Measurements from ENCODE around the gene CFAP20. TPM values are rescaled to one million over a fixed set of nuclear protein-coding genes. Genes with fewer than 3 reads are reported as not detected.

The CFAP20 gene
- total RNA-seq, 1 experiment from 2014 or later, result 36.9 TPM

DNA sequence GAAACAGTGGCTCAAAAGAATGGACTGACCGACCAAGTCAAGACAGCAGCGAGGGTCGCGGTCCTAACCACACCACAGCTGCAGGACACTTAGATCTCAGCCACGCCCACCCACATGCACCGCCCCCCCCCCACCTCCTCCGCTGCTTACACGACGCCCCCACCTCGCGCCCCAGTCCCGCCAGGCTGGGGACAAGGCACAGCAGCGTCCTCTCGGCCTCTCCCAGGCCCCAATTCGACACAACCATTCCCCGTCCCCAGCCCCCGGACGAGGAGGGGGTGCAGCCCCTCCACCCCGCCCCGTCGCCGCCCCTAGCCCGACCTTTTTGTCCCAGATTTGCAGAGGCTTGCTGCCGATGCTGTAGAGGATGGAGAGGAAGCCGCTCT lies 477 bp downstream of the CFAP20 start:
- intact Hi-C loops (cut with micrococcal nuclease), result loop anchor here (5.0 to 10.0 kb wide), 2 partner anchors 231 to 526 kb away; no protein-coding TSS in a partner anchor
- DNase-seq (ENCODE audit: unreplicated experiment), result no peak
- Mint-ChIP-seq H3K36me3 (ENCODE audit: insufficient read depth, unreplicated experiment) (no peaks in the 10 kb centered on the region), H3K9me3 (ENCODE audit: unreplicated experiment) (no peaks in the 10 kb centered on the region), H3K4me3 (ENCODE audit: unreplicated experiment) (peak overlapping the region; percentile 92), H3K27ac (ENCODE audit: low read depth, unreplicated experiment) (peak overlapping the region; percentile 94), H3K4me1 (ENCODE audit: insufficient read depth, unreplicated experiment) (peaks cover 26% of the 10 kb centered on the region), H3K27me3 (ENCODE audit: insufficient read depth, unreplicated experiment) (no peaks in the 10 kb centered on the region)
- TF ChIP-seq, protein P1, sequence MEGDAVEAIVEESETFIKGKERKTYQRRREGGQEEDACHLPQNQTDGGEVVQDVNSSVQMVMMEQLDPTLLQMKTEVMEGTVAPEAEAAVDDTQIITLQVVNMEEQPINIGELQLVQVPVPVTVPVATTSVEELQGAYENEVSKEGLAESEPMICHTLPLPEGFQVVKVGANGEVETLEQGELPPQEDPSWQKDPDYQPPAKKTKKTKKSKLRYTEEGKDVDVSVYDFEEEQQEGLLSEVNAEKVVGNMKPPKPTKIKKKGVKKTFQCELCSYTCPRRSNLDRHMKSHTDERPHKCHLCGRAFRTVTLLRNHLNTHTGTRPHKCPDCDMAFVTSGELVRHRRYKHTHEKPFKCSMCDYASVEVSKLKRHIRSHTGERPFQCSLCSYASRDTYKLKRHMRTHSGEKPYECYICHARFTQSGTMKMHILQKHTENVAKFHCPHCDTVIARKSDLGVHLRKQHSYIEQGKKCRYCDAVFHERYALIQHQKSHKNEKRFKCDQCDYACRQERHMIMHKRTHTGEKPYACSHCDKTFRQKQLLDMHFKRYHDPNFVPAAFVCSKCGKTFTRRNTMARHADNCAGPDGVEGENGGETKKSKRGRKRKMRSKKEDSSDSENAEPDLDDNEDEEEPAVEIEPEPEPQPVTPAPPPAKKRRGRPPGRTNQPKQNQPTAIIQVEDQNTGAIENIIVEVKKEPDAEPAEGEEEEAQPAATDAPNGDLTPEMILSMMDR (IDR thresholded peaks at IDR 0.05; ENCODE audit: unreplicated experiment), result no peak
- BruUV-seq (replicated peaks), result no TSS peak
- POLR2A ChIA-PET, result interaction anchor here (0.6 to 6.8 kb wide), 28 partner anchors 8 to 500 kb away, joined by 3 to 68 read pairs (median 4); partner anchors contain the start of genes CSNK2A2 and MMP15
- CTCF ChIA-PET, result interaction anchor here (0.5 to 5.7 kb wide), 8 partner anchors 12 to 664 kb away, joined by 3 to 52 read pairs (median 4); no protein-coding TSS in a partner anchor

DNA sequence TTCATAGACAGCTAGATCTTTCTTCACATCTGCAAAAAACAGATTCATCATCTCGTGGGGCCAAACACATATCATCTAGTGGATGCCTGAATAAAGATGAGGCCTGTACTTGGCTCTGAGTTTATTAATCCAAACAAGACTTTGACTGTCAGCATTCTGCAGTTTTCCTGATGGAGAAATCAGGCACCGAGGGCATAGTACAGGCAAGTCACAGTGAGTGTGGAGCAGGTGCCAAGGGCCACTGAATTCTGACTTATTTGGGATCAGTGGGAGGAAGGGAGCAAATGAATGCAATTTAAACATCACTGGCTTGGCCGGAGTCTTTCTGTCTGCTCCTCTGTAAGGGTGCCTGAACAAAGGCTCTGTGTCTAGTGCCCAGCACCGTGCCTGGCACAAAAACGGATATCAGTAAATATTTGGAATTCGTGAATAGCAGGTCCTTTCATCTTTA lies 975 bp downstream of the CFAP20 start:
- H3K27me3 Mint-ChIP-seq (ENCODE audit: insufficient read depth, unreplicated experiment), result no peaks in the 10 kb centered on the region
- POLR2A ChIA-PET, result interaction anchor here (0.6 to 6.8 kb wide), 17 partner anchors 18 to 500 kb away, joined by 3 to 68 read pairs (median 4); partner anchors contain the start of genes GINS3, KATNB1 and MMP15
- H3K4me3 Mint-ChIP-seq (ENCODE audit: unreplicated experiment), result peak overlapping the region; percentile 92
- CTCF ChIA-PET, result interaction anchor here (0.5 to 5.7 kb wide), 6 partner anchors 9 to 229 kb away, joined by 3 to 52 read pairs (median 12); no protein-coding TSS in a partner anchor
- peaks cover 26% of the 10 kb centered on the region for H3K4me1 Mint-ChIP-seq (ENCODE audit: insufficient read depth, unreplicated experiment)
- no peaks in the 10 kb centered on the region for H3K36me3 Mint-ChIP-seq (ENCODE audit: insufficient read depth, unreplicated experiment)
- TSS peak; percentile 41 for BruUV-seq (replicated peaks)
- intact Hi-C loops (cut with micrococcal nuclease), result loop anchor here (5.0 to 10.0 kb wide), 2 partner anchors 231 to 527 kb away; no protein-coding TSS in a partner anchor
- peak overlapping the region; percentile 94 for H3K27ac Mint-ChIP-seq (ENCODE audit: low read depth, unreplicated experiment)
- DNase-seq (ENCODE audit: unreplicated experiment), result peak; percentile 1
- TF ChIP-seq, protein P1 (IDR thresholded peaks at IDR 0.05; ENCODE audit: unreplicated experiment), result no peak
- no peaks in the 10 kb centered on the region for H3K9me3 Mint-ChIP-seq (ENCODE audit: unreplicated experiment)

DNA sequence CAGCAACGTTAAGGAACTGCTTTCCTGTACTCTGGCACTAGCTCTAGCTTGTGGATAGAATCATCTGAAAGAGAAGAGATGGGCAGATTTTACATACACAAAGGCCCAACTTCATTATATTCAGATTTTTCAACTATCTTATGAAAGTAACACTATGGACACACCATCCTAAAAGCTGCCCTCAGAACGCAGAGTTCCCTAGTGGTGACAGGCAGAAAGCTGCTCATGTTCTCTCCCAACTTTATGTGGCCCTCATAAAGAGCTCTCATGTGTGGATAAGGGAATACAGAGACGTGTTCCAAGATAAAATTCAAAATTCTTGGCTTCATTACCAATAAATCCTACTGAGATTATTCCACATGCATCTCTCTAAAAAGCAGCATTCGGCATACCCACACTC lies 1.5 kb downstream of the CFAP20 start:
- Mint-ChIP-seq H3K4me3 (ENCODE audit: unreplicated experiment) (peak overlapping the region; percentile 92), H3K9me3 (ENCODE audit: unreplicated experiment) (no peaks in the 10 kb centered on the region), H3K27ac (ENCODE audit: low read depth, unreplicated experiment) (peak overlapping the region; percentile 94), H3K36me3 (ENCODE audit: insufficient read depth, unreplicated experiment) (no peaks in the 10 kb centered on the region), H3K4me1 (ENCODE audit: insufficient read depth, unreplicated experiment) (peaks cover 26% of the 10 kb centered on the region), H3K27me3 (ENCODE audit: insufficient read depth, unreplicated experiment) (no peaks in the 10 kb centered on the region)
- ChIA-PET POLR2A (interaction anchor here (0.6 to 6.8 kb wide), 12 partner anchors 18 to 392 kb away, joined by 3 to 68 read pairs (median 4); partner anchors contain the start of genes GINS3, KATNB1 and MMP15), CTCF (interaction anchor here (0.5 to 5.7 kb wide), 11 partner anchors 8 to 228 kb away, joined by 3 to 52 read pairs (median 5); no protein-coding TSS in a partner anchor)
- TF ChIP-seq, protein P1 (IDR thresholded peaks at IDR 0.05; ENCODE audit: unreplicated experiment), result no peak
- DNase-seq (ENCODE audit: unreplicated experiment), result peak; percentile 5
- intact Hi-C loops (cut with micrococcal nuclease), result loop anchor here (5.0 to 10.0 kb wide), 2 partner anchors 230 to 527 kb away; no protein-coding TSS in a partner anchor
- BruUV-seq (replicated peaks), result no TSS peak

DNA sequence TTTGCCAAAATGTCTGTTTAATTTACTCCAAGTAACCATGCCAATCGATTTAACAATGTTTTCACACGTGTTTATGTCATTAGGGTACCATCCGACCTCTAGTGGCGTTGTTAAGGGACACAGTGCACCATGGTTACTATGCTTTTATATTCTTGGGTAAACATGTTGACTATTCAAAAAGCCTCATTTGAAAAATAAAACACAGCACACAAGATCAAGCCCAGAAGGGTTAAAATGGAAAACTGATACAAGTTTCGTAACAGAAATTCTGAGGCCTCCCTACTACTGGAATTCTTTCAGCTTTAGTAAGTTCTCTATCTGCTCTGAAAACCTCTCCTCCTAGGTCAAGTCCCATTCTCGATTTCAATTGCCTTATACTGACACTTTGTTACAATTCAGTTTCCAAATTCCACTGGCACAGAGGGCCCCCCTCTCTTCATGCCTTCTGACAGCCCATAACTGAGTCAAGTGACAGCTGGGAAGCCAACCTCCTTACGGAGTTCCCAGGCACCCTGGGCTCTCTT lies 2.1 kb downstream of the CFAP20 start:
- Mint-ChIP-seq H3K4me3 (ENCODE audit: unreplicated experiment) (peak overlapping the region; percentile 92), H3K27me3 (ENCODE audit: insufficient read depth, unreplicated experiment) (no peaks in the 10 kb centered on the region), H3K9me3 (ENCODE audit: unreplicated experiment) (no peaks in the 10 kb centered on the region), H3K4me1 (ENCODE audit: insufficient read depth, unreplicated experiment) (peaks cover 26% of the 10 kb centered on the region), H3K27ac (ENCODE audit: low read depth, unreplicated experiment) (peak overlapping the region; percentile 94), H3K36me3 (ENCODE audit: insufficient read depth, unreplicated experiment) (no peaks in the 10 kb centered on the region)
- BruUV-seq (replicated peaks), result TSS peak; percentile 95
- intact Hi-C loops (cut with micrococcal nuclease), result loop anchor here (5.0 to 10.0 kb wide), 2 partner anchors 230 to 528 kb away; no protein-coding TSS in a partner anchor
- peak; percentile 21 for DNase-seq (ENCODE audit: unreplicated experiment)
- TF ChIP-seq, protein P1 (IDR thresholded peaks at IDR 0.05; ENCODE audit: unreplicated experiment), result peak; percentile 12
- ChIA-PET CTCF (interaction anchor here (0.6 to 5.7 kb wide), 14 partner anchors 9 to 228 kb away, joined by 3 to 52 read pairs (median 4); no protein-coding TSS in a partner anchor), POLR2A (interaction anchor here (0.6 to 6.8 kb wide), 12 partner anchors 19 to 391 kb away, joined by 3 to 68 read pairs (median 3); partner anchors contain the start of genes GINS3, KATNB1 and MMP15)
